Body of pancreas (tissue), 4 donors: Measurements from ENCODE around the gene TMEM115.

Experiments used
- POLR2A ChIP-seq, 3 donors: fragments of 450-650 bp; IDR thresholded peaks; one replicate each; pipeline ENCODE4 v1.6.1; 2016; ENCODE audit warnings: antibody characterized with exemption in 3 of 3, mild to moderate bottlenecking in 2 of 3
- TF ChIP-seq, protein P1 (sequence below), 7 experiments: fragments of 450-650 bp in 4 of 7; fragments of 200-600 bp in 3 of 7; sonication (generic) in 3 of 7; IDR thresholded peaks; one replicate each; pipeline ENCODE4 v1.5.1; 2016 to 2019; ENCODE audit warnings: antibody characterized with exemption in 7 of 7

DNA sequence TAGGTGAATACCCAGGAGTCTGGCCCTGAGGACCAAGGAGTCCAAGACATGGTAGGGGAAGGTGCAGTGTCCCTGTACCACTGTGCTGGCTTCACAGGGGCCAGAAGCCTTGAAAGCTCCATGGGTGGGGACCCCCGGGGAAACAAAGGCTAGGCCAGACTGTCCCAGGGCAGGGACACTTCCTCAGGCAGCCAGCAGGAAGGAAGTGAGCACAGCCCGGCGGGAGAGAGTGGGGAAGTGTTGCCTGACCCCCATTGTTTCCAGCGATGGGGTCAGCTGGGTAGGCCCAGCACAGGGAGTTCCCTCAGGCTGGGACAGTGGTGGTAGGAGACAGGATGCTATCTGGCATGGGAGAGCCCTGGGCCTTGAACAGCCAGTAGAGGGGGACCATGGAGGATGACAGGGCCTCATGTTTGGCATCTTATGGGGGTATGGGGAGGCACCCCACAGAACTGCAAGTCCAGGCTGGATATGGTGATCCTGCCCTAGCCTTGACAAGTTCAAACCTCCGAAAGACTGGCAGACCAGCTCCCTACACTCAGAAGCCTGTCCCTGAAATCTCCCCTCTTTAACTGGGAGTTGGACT, 35.6 kb downstream of the TMEM115 start:
- TF ChIP-seq, protein P1, sequence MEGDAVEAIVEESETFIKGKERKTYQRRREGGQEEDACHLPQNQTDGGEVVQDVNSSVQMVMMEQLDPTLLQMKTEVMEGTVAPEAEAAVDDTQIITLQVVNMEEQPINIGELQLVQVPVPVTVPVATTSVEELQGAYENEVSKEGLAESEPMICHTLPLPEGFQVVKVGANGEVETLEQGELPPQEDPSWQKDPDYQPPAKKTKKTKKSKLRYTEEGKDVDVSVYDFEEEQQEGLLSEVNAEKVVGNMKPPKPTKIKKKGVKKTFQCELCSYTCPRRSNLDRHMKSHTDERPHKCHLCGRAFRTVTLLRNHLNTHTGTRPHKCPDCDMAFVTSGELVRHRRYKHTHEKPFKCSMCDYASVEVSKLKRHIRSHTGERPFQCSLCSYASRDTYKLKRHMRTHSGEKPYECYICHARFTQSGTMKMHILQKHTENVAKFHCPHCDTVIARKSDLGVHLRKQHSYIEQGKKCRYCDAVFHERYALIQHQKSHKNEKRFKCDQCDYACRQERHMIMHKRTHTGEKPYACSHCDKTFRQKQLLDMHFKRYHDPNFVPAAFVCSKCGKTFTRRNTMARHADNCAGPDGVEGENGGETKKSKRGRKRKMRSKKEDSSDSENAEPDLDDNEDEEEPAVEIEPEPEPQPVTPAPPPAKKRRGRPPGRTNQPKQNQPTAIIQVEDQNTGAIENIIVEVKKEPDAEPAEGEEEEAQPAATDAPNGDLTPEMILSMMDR (IDR thresholded peaks at IDR 0.05) = no peak
- no peak for TF ChIP-seq POLR2A (IDR thresholded peaks at IDR 0.05)
